ENCODE results near the gene CKAP2.

- TF ChIP-seq ZNF274 (IDR thresholded peaks at IDR 0.05; ENCODE audit: low read depth, low read length) = no peak
- no peak for TF ChIP-seq YY1 (IDR thresholded peaks at IDR 0.05; ENCODE audit: insufficient read depth, insufficient read length)
- TF ChIP-seq SUZ12 (IDR thresholded peaks at IDR 0.05; ENCODE audit: extremely low read depth, insufficient read depth, insufficient read length) = no peak
These were observed 49.3 kb upstream of the CKAP2 start, which contains the start of gene THSD1 for GRCh38 chr13:52405767-52406494.
